GM19099 (cell line): ENCODE measurements around the gene MEGF11.
A peak's percentile ranks its signal among the peaks of the same experiment; 100 is the strongest.

Experiments
- POLR2A ChIP-seq: IDR thresholded peaks from 3 replicates; pipeline ENCODE4 v1.6.1; 2011; ENCODE audit warnings: low read depth; ENCODE audit not compliant: insufficient read length; ENCODE audit errors: extremely low read depth

MEGF11 gene

DNA sequence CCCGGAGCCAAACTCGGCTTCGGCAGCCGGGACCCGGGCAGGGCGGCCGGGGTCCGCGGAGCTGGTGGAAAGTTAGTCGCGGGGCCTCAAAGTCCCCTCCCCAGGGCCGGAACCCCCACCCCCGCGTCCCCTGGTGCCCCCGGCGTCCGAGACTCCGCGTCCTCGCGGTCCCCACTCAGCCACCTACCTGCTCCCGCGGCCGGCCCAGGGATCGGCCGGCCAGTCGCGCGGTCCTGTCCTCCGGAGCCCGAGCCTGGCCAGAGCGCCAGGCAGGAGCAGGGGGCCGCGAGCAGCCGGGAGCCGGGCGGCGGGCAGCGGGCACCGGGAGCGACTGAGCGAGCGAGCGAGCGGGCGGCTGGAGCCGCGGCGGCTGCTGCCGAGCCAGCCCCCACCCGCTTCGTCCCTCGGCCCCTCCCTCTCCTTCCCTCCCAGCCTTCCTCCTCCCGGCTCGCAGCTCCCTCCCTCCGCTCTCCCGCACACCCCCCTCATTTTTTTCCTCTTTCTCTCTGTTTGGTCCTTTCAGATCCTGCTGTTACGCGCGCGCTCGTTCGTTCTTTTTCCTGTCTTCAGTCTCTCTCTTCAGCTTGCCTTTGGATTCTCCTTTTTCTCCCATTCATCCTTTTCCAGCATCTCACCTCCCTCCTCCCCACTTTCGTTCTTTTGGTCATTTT, at the start of gene MEGF11:
MEGF11 (minus strand) TSS at position 333 of the 671 bp plus-strand sequence. CDS start 125,347 bp downstream, outside the sequence.
- TF ChIP-seq POLR2A, result no peak

DNA sequence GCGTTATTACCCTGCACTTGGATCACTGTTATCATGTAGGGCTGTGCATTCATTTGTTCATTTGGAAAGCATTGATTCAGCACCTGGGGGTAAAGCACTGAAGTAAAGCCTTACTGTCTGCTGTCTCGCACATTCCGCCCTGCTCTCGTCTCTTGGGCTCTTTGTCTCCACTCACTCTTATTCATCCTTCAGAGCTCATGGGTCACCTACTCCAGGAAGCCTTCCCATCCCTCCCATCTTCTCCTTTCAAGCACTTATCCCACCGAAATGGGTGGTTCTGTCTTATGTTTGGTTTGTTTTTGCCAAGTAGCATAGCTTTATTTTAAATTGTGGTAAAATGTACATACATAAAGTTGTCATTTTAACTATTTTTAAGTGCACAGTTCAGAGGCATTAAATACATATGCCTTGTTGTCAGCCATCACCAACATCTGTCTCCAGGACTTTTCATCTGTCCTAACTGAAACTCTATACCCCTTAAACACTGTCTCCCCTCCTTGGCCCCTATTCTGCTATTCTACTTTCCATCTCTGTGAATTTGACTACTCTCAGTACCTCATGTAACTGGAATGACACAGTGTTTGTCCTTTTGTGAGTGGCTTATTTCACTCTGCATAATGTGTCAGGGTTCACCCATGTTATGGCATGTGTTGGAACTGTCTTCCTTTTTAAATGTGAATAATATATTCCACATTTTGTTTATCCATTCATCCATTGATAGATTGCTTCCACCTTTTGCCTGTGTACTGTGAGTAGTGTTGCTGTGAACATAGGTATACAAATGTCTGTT, 49.1 kb upstream of the MEGF11 start:
- no peak for TF ChIP-seq POLR2A

DNA sequence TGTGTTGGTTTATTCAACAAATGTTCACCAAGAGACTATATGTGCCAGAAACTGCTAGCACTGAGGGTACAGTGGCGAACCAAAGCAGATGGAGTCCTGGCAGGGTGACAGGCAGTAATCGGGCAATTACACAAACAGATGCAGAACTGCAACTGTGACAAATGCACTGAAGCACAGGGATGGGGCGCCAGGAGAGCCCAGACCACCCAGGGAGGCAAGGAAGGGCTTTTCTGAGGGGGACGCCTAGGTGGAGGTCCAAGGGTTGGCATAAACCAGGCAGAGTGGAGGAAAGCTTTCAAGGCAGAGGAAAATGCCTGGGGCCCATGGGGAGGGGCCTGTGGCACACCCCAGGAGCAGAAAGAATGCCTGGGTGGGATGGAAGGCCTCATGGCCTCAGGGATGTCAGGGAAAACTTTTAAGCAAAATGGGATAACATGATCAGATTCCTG, 45.3 kb upstream of the MEGF11 start:
- TF ChIP-seq POLR2A, result no peak

DNA sequence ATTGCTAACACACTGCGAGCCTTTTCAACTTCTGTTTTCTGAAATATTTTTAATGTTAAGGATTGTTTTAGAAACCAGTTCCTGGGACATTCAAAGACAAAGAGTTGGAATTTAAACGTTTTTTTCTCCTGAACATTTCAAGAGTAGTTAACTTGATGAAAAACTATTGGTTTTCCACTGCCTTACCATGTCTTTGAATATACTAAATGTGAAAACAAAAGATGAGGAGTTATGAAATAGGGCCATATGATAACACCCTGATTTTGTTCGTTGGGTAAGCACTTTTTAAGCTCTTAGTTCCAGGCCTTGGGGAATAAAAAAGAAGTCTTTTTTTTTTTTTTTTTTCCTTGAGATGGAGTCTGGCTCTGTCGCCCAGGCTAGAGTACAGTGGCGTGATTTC, 42.6 kb upstream of the MEGF11 start:
- no peak for TF ChIP-seq POLR2A

DNA sequence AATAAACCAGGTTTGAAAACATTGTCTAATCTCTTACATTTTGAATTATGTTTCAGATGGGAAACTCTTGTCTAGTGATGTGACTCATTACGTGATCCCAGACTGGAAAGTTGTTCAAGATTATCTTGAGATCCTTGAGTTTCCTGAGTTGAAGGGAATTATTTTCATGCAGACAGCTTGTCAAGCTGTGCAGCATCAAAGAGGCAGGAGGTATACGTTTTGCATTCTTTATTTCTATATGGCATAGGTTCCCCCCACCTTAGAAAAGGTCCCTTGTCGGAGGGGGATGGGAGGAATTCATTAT, 41.3 kb upstream of the MEGF11 start:
- TF ChIP-seq POLR2A, result no peak

DNA sequence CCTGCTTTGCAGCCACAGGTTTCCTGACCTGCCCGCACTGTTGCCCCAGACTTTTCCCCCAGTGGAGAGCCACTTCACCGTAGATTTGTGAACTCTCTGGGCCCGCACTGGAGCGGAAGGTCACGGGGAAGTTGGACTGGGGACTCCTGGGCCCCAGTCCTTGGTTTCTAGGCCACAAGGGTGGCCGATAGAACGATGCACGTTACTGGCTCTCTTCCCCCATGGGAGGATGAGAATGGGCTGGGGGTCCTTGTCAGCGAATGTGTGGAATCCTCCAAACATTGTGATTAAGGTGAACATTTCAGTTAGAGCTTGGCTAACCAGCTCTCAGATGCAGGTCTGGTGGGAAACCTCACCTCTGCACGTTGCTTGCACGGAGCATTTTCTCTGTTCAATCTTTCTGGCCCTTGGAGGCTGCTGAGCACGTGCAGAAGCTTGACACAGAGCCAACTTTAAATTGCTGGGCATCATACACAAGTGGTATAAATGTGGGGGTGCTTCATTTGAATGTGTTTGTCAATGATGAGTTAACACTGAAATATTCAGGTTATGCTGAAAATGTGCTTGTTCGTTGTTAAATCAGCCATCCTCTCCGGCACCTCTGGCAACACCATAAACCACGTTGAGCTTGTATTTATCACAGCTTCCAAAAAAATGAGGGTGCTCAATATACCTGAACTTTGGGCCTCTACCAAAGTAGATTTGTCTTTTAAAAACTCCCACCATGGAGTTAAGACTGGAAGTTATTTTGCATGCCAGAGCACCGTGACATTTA, 40.8 kb upstream of the MEGF11 start:
- TF ChIP-seq POLR2A, result no peak

DNA sequence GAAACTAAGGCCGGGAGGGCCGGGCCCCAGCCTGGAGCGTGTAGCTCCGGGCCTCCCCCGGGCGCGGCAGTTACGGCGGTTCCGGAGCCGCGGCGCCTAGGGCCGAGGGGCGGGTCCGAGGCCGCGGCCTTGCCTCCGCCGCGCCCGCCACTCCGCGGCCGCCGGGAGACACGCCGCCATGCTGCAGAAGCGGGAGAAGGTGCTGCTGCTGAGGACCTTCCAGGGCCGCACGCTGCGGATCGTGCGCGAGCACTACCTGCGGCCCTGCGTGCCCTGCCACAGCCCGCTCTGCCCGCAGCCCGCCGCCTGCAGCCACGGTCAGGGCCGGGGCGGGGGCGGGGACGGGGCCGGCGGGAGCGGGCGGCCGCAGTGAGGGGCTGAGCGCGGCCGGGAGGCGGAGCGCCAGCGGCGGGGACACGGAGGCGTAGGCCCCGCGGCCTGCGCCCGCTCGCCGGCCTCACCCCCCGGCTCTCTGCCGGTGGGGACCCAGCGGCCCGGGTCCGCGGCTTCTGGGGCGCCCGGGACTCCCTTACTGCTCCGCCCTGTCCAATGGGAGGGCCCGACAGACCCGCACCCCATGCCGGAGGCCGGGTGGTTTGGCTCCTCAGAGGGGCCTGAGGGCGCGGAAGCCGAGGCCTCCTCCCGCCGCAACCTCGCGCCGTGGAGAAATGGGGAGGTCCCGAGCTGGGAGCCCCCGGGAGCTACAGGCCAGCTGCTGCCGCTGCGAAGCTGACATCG, 40.0 kb upstream of the MEGF11 start, which contains the start of gene DIS3L:
DIS3L (plus strand) TSS at position 150 of the 738 bp plus-strand sequence; CDS start at position 179, 29 bp downstream.
- peak; percentile 78 for TF ChIP-seq POLR2A

DNA sequence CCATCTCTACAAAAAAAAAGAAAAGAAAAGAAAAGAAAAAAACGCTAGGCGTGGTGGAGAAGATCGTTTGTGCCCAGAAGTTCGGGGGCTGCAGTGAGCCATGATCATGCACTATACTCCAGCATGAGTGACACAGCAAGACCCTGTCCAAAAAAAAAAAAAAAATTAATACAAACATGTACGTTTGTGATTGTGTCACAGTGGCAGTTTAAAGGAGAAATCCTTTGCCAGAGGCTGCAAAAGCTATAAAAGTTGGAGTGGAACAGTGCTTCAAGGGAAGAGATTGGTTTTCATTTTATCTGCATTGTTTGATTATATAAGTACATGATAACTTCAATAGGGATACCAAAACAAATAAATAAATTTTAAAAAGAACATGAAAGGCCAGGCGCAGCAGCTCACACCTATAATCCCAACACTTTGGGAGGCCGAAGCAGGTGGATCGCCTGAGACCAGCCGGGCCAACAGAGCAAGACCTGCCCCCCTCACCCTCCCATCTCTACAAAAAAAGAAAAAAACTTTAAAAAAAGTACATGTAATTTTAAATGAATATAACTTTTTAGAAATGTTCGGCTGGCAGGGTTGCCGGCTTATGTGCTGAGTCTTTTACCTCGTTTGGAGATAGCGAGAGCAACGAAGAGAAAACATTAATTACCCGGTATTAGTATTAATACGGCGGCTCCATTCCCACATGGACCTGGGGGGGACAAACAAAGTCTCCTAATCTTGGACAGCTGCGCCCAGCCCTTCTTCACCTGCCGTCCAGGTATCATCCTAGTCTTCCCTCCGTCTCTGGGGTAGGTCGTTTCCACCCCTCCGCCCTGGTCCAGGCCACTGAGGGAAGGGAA, 39.2 kb upstream of the MEGF11 start:
- TF ChIP-seq POLR2A, result no peak

DNA sequence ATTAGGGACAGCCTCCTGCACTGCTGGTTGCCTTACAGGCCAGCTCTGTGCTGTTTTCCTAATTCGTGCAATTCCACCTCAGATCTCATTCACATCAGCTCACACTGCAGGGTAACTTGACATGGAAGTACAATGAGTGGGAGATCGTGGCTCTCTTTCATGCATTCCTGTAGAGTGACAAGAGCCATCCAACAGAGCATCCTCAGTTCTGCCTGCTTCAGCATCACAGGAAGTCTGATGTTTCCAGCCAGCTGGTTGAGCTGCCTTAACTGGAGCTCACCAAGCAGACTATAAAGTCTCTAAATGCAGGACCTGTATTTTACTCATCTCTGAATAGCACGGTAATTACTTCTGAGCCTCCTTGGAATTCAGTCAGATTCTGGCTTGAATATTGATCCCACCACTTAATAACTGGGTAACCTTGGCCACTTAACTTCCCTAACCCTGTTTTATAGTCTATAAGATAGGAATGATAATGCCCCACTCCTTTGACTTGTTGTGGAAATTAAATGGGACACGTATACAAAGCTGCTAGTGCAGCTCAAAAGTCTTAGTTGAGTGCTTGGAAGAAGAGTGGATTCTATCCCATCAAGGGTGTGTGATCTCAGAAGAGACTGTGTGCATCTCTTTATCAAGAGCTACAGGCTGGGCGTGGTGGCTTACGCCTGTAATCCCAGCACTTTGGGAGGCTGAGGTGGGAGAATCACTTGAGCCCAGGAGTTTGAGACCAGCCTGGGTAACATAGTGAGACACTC, 38.4 kb upstream of the MEGF11 start:
- no peak for TF ChIP-seq POLR2A

DNA sequence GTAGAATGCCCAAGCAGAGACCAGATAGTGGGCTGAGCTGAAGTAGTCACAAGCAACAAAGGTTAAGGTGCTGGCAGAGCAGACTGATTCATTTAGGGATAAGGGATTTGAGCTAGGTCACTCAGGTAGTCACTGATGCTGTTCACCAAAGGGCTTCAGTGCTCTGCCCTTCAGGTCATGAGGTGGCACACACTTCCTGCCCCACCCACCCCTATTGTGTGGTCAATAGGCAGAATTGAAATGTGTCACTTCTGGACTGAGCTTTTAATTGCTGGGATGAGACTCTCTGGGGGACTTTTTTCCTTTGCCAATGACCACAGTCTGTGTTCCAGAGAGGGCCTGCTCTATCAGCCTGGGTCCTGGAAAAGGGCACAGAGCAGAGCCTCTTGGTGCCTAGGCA, 37.0 kb upstream of the MEGF11 start:
- TF ChIP-seq POLR2A, result no peak

DNA sequence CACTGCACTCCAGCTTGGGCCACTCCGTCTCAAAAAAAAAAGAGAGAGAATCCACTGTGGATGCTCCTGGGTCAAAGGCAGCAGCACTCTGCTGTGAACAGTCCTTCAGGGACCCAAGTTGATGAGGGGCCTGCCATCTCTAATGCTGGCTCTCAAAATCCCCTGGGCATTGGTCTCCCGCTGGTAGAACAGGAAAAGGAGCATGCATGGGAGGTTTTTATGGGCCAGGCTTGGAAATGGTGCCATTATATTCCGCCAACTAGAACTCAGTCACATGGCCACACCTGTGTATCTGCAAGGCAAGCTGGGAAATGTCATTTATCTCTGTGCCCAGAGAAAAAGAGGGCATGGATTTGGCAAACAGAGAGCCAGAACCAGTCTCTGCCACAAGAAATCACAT, 36.5 kb upstream of the MEGF11 start:
- no peak for TF ChIP-seq POLR2A

DNA sequence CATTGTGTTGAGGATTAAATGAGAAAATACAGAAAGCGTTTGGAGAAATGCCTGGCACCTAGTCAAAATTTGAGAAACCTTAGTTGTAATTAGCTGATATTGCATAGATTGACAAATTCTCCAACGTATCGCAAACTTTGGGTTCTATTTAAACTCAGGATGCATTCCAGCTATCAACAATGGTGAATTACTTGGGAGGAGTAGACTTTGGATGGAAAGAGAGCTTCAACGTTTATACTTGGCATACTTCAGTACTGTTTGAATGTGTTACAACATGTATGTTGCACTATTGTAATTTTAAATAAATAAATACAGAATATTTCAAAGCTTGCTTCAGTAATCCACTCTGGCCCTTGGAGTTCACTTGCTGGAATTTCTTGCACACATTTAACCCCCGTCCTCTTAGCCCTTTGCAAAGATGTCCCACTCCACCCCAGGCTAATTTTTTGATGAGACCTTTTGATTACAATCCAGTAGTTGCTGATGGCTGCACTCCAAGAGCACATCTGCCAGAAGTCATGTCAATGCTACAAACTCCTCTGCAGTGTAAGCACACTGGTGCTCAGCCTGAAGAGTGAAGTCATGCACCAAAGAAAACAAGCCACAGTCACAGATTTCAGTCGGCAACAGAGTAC, 35.1 kb upstream of the MEGF11 start:
- TF ChIP-seq POLR2A, result no peak

DNA sequence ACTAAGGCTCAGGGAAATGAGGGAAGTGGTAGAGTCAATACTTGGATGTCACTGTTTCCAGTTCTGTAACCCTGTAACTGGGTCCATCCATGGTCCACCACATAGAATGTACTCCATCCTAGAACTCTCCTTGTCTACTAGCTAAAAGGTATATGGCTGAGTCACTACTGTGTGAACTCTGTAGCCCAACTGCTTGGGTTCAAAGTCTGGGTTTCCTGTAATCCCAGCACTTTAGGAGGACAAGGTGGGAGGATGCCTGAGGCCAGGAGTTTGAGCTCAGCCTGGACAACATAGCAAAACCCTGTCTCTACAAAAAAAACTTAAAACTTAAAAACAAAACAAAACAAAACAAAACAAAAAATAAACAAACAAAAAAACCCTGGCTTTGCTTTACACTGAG, 34.5 kb upstream of the MEGF11 start:
- no peak for TF ChIP-seq POLR2A
